HUDEP-2 (cell line): ENCODE data around the gene PHF13.
A peak's percentile ranks its signal among the peaks of the same experiment; 100 is the strongest.

Experiments
- DNase-seq, 76 experiments: peaks; one replicate each; lab custom pipeline; 2025; ENCODE audit not compliant: unreplicated experiment in 76 of 76; lab: John Stamatoyannopoulos, UW

PHF13 gene

GRCh38 chr1:6613361-6614018 is at the start of gene PHF13:
Gene PHF13, plus strand, starts transcription at chr1:6613731. Its CDS starts 336 bp downstream, at chr1:6614067.
- peak; percentile 67 to 99 (median 99) for DNase-seq

- DNase-seq, result no peak
Observed at GRCh38 chr1:6569033-6569432, 44.5 kb upstream of the PHF13 start.

GRCh38 chr1:6570100-6570499 is 43.4 kb upstream of the PHF13 start:
- DNase-seq, result no peak

GRCh38 chr1:6570987-6571386 is 42.5 kb upstream of the PHF13 start:
- DNase-seq, result no peak

GRCh38 chr1:6572653-6573383 is 40.7 kb upstream of the PHF13 start:
- DNase-seq, result no peak

GRCh38 chr1:6574025-6574620 is 39.4 kb upstream of the PHF13 start:
- DNase-seq, result no peak

GRCh38 chr1:6574818-6575217 is 38.7 kb upstream of the PHF13 start:
- no peak for DNase-seq

- DNase-seq, result no peak
Observed at GRCh38 chr1:6577831-6578525, 35.6 kb upstream of the PHF13 start.

GRCh38 chr1:6578624-6579373 is 34.7 kb upstream of the PHF13 start:
- peak in 1 of 76 experiments; percentile 11 for DNase-seq

- peak; percentile 50 to 99 (median 97) for DNase-seq
Observed at GRCh38 chr1:6579374-6580118, 34.0 kb upstream of the PHF13 start, which contains the start of gene ZBTB48. Gene ZBTB48, plus strand, starts transcription at chr1:6579994. Its CDS starts 616 bp downstream, at chr1:6580610.

GRCh38 chr1:6580119-6580592 is 33.4 kb upstream of the PHF13 start:
- peak in 6 of 76 experiments; percentile 4 to 52 (median 20) for DNase-seq

GRCh38 chr1:6580593-6581409 is 32.7 kb upstream of the PHF13 start:
- DNase-seq, result peak in 6 of 76 experiments; percentile 10 to 46 (median 22)

GRCh38 chr1:6581561-6582305 is 31.8 kb upstream of the PHF13 start:
- DNase-seq, result no peak

GRCh38 chr1:6582370-6582769 is 31.2 kb upstream of the PHF13 start:
- no peak for DNase-seq

- no peak for DNase-seq
Observed at GRCh38 chr1:6584126-6585080, 29.1 kb upstream of the PHF13 start.

GRCh38 chr1:6585081-6585722 is 28.3 kb upstream of the PHF13 start:
- no peak for DNase-seq
